Upper lobe of left lung (tissue), 4 donors: ENCODE measurements around the gene DNAAF5.

Experiments
- CTCF ChIP-seq, 6 experiments: fragments of 450-650 bp in 4 of 6; fragments of 200-600 bp in 2 of 6; sonication (generic) in 2 of 6; IDR thresholded peaks; one replicate each; pipeline ENCODE4 v1.5.1; 2016 to 2019; ENCODE audit warnings: antibody characterized with exemption in 6 of 6
- POLR2AphosphoS5 ChIP-seq, 2 donors: sonication (generic); formaldehyde crosslinking; IDR thresholded peaks; one replicate each; pipeline ENCODE4 v1.5.1; 2017; ENCODE audit warnings: antibody characterized with exemption in 2 of 2

GRCh38 chr7:746155-747061 lies 19.9 kb downstream of the DNAAF5 start:
- TF ChIP-seq CTCF (IDR thresholded peaks at IDR 0.05): no peak
- TF ChIP-seq POLR2AphosphoS5 (IDR thresholded peaks at IDR 0.05): no peak
